Measurements from ENCODE around the gene EFHC2.

GRCh38 chrX:44113337-44113736 is 230.1 kb downstream of the EFHC2 start:
- TF ChIP-seq CTCF (IDR thresholded peaks at IDR 0.05; ENCODE audit: low read depth, low read length) (no peak), EZH2phosphoT487 (IDR thresholded peaks at IDR 0.05; ENCODE audit: low read depth) (no peak)
